Ramos (cell line): ENCODE results near the gene HES2.
"Not testable (repeated sequence)": the region's sequence is repeated elsewhere in the genome, so short reads cannot be mapped to it uniquely, and the experiment has no call there.

Experiments
- in situ Hi-C: fragments of 300-500 bp; cut with MboI; formaldehyde crosslinking; loops from one replicate; pipeline ENCODE4 v1.14.3; 2022; ENCODE audit warnings: low sequenced_read_pairs; ENCODE audit not compliant: unreplicated experiment

Gene HES2

DNA sequence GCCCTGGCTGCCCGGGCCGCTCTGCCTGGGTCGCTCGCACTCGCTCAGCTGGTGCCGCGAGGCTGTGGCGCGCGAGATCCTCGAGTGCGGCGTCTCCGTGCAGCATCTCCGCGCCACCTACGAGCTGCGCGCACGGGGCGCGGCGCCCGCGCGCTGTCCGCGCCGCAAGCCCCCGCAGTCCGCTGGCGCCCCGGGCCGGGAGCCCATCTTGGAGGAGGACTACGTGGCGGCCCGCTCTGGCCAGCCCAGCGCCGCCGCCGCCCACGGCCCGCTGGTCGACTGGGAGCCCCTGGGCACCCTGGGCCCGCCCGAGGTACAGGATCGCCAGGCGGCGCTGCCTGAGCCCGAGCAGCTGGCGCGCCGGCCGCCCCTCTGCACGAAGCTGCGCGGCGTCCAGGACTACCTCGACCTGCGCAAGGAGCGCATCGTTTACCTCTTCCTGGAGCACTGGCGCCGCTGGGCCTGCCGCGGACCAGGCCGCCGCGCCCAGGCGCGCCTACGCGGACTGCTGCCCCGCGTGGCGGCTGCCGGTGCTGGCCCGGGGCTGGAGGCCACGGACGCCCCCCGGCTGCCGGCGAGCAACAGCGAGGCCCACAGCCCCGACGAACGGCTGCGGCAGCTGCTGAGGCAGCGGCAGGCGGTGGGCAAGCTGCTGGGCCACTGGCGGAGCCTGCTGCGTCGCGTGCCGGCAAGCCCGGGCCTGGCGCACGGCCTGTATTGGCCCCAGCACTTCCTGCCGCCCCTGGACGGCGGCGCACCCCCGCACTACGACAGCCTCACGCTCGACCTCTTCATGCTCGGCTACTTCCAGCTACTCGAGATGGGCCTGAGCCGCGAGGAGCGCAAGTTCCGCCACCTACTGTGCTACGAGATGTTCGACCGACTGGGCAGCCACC, 35.4 kb upstream of the HES2 start:
- in situ Hi-C loops, result no loop called here

DNA sequence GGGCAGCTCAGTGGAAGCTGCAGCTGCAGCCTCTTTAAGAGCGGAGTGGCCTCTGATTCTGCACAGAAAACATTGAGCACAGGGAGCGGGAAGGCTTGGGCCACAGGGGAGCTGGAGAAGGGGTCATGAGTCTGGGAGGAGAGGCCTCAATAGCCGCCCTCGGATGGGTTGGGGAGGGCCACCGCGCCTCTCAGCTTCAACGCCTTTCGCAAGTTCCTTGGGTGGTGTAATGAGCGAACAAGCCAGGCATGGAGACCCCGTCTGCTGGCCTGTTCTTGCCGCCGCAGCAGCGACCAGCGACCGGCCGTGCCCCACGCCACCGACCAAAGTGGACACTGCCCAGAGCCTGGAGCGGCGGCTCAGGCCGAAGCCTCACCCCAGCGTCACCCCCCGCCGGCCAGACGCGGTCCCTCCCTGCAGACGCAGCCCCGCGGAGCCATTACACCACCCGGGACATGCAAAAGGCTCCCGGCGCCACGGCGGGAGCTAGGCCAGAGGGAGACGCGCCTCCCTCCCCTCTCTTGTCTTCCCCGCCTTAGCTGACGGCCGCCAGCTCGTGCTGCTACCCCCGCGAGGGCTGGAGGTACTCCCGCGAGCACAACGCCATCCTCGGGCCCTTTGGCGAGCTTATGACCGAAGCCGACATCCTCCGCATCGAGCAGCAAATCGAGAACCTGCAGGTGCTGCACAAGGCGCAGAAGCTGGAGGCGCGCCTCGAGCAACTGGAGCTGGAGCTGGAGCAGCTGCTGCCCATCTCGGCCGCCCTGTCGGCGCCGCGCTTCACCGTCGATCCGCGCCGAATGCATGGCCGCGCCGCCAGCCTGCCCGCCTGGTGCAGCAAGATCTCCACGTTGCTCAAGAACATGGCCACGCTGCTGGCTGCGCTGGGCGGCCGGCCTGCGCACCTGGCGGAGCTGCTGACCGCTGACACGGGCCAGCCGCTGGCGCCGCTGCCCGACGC, 34.5 kb upstream of the HES2 start:
- in situ Hi-C loops, result not testable (repeated sequence)

GRCh38 chr1:6450943-6451373, 31.2 kb upstream of the HES2 start:
- in situ Hi-C loops, result no loop called here

GRCh38 chr1:6450486-6450885, 30.8 kb upstream of the HES2 start:
- in situ Hi-C loops, result not testable (repeated sequence)

- in situ Hi-C loops, result no loop called here
Observed at GRCh38 chr1:6450005-6450450, 30.3 kb upstream of the HES2 start.

DNA sequence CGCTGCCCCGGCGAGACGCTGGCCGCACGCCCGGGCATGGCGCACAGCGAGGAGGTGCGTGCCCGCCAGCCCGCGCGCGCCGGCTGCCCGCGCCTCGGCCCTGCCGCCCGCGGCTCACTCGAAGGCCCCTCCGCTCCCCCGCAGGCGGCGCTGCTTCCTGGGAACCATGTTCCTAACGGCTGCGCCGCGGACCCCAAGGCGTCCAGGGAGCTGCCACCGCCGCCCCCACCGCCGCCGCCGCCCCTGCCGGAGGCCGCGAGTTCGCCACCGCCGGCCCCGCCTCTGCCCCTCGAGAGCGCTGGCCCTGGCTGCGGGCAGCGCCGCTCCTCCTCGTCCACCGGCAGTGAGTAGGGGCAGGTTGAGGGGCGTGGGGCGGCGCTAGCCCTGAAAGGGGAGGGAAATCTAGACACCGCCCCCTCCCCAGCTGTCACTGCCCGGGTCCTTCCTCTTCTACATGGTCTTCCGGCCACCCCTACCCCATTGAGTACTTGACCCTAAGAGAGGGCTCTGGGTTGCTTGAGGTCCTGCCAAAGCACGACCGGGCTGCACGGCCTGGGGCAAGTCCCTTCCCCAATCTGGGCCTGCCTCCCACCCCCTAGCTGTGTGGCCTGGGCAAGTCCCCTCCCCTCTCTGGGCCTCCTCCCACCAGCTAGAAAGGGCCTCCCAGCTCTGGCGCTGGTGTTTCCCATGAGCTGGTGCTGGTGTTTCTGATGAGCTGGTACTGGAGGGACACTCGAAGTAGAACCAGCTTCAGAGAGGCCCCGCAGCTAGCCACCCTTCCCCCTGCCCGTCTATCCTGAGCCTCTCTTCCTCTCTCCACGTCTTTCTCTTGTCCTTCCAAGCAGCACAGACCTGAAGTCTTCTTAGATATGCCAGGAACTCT, 29.3 kb upstream of the HES2 start:
- in situ Hi-C loops, result no loop called here

DNA sequence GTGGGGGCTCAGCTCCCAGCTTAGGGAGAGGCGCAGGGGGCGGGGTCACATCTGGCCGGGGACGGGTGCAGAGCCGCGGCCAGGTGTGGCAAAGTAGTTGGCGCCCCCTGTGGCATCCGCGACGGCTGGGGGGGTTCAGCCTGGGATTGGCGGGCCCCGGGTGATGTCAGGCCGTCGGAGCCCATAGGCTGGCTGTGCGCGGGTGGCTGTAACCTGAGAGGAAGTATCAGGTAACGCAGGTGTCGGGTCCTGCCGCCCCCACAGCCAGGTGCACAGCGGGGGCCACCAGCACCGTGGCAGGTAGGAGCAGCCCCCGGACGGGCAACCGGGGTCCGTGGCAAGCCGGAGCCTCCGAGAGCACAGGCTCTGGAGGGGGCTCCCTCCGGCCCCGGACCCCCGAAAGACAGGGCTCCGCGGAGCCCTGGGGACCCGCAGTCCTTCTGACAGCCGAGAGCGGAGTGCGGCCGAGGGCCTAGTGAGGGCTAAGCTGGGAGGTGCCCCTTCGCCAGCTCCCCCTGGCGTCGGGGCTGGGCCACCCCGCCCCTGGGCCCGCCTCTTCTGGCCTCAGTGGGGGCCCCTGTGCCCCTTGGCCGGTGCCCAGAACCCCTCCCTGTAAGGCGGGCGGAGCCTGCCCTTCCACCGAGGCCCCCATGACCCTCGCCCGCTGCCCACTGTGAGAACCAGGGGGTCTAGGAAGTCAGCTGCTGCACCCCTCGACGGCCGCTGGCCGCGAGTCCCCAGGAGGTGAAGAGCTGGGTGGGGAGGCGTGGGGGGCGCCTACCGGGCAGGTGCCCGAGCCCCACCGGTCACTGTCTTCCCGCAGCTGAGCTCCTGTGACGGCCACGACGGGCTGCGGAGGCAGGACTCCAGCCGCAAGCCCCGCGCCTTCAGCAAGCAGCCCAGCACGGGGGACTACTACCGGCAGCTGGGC, 28.4 kb upstream of the HES2 start:
- in situ Hi-C loops, result no loop called here

DNA sequence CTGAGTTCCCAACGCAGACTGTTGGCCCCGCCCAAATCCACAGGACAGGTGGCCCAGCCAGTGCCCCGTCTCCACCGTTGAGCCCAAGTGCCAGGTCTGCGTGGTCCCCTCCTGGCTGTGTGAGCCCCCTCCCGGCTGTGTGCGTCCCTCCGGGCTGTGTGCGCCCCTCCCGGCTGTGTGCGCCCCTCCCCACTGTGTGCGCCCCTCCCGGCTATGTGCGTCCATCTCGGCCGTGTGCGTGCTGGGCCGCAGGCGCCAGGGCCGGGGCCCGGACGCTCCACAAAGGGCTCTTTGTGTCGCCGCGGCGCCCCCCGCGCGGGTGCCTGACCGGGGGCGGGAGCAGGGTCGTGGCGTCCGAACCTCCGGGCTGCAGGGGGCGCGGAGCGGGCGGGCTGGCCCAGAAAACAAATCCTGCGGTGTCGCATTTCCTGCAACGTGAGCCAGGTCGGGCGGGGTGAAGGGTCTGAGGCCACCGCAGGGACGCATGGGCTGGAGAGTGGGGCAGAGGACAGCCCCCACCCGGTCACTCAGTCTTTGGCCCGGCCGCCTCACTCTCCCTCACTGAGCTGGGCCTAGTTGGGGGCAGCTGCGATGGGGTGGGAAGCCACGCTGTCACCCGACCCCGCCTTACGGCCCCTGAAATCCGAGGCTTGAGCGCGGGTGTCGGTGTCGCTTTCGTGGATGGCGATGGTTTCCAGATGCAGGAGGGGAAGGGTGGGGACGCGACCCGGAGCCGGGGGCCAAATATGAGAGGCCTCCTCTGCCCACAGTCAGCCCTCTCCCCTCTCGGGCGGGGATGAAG, 27.5 kb upstream of the HES2 start:
- in situ Hi-C loops, result no loop called here

GRCh38 chr1:6446665-6447015, 26.9 kb upstream of the HES2 start:
- in situ Hi-C loops, result no loop called here

DNA sequence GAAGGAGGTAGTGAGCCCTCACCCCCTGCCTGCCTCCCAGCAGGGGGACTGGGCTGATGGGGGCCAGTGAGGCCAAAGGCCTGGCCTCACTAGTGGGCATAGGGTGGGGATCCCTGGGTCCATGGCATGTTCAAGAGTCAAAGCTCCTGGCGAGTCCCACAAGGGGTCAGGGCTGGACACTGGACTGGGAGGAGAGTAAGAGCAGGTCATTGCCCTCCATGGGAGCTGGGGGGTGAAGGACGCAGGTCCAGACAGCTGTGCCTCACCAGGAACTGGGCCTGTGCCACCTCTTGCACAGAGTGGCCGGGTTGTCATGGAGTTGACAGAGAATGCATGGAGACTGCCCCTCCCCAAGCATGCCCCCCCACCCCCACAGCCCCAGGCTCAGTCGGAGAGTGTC, 26.2 kb upstream of the HES2 start:
- in situ Hi-C loops, result not testable (repeated sequence)

GRCh38 chr1:6445062-6445763, 25.5 kb upstream of the HES2 start:
- in situ Hi-C loops, result no loop called here

DNA sequence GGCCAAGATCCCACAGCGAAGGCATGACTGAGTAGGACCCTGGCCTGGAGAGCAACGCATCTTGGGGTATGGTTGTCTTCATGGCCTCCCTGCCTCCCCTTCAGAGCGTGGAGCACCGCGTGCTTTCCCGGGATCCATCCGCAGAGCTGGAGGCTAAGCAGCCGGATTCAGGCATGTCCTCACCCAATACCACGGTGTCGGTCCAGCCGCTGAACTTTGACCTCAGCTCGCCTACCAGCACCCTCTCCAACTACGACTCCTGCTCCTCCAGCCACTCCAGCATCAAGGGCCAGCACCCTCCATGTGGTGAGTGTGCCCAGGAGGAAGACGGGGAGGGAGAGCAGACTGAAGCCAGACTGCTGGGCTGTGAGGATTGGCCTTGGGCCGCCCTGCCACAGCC, 24.7 kb upstream of the HES2 start:
- in situ Hi-C loops, result no loop called here

DNA sequence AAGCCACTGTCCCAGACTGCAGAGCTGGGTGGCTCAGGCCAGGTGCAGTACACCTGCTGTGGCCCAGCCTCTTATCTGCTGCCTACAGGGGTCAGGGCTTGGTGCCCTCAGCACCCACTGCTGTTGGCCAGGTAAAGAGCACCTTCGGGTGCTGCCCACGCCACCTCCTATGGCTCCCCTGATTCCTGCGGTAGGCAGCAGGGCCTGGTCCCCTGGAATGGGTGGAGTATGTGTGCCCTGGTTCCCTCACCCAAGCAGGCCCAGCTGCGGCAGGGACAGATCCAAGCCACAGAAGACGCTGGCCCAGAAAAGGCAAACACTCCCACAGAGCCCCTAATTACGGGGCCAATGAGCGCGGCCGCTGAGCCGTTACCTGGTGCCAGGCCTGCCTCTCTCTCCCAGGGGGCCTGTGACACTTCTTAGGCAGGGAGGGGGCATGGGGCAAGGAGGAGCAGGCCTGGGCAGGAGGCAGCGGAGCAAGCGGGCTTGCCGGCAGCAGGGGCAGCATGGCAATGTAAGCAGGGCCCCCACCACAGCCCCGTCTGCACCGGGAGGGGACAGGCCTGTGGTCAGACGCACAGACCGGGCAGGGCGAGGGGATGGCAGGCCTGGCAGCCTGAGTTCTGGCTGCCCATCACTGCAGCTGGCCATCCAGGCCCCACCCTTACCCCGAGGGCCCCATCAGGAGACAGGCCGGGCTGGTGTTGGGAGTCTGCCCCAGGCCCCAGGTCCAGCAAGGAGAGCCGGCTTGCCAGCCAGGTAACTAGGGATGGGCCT, 23.8 kb upstream of the HES2 start:
- in situ Hi-C loops, result no loop called here

GRCh38 chr1:6441586-6441985, 21.9 kb upstream of the HES2 start:
- in situ Hi-C loops, result no loop called here

DNA sequence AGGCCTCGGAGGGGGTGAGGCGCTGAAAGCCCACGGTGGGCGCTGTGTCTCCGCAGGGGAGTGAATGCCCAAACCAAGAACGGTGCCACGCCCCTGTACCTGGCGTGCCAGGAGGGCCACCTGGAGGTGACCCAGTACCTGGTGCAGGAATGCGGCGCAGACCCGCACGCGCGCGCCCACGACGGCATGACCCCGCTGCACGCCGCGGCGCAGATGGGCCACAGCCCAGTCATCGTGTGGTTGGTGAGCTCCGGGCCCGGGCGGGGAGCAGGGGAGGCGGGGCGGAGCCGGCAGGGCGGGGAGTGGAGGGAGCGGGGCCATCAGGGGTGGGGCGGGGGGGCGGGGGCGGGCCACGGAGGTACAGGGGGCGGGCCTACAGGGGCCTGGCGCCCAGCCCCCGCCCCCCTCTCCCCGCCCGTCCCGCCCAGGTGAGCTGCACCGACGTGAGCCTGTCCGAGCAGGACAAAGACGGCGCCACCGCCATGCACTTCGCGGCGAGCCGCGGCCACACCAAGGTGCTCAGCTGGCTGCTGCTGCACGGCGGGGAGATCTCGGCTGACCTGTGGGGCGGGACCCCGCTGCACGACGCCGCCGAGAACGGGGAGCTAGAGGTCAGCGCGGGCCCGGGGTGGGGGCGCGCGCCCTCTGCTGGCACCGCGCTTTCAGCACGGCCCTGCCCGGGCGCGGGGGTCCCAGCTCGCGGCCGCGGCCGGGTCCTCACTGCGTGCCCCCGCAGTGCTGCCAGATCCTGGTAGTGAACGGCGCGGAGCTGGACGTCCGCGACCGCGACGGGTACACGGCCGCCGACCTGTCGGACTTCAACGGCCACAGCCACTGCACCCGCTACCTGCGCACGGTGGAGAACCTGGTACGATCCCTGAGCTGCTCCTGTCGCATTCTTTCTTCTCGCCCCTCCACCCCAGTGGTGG, 20.7 kb upstream of the HES2 start:
- in situ Hi-C loops, result no loop called here

- in situ Hi-C loops, result no loop called here
Observed at GRCh38 chr1:6438047-6438525, 18.4 kb upstream of the HES2 start.
